A549 (cell line): ENCODE results near the gene EXOC3. TPM values are rescaled to one million over a fixed set of nuclear protein-coding genes. Genes with fewer than 3 reads are reported as not detected.

ENCODE experiments used
- ATAC-seq, 2 experiments: fragments of 200-7000 bp in 1 of 2; fragments of >200 bp in 1 of 2; cut with Nextera tagmentation in 1 of 2; cut with Tn5 transposase in 1 of 2; 3 replicates each; pipeline versions ENCODE4 v1.8.0 to v1.9.1; 2018 to 2020; ENCODE audit warnings: mild to moderate bottlenecking in 1 of 2, moderate library complexity in 1 of 2
- CTCF ChIA-PET: fragments of 300-600 bp; sonication (Branson Sonifier 250); formaldehyde crosslinking; extraction: SDS; loops from one replicate; lab custom pipeline; 2021; ENCODE audit warnings: antibody characterized with exemption, inconsistent platforms; lab: Yijun Ruan, JAX
- POLR2A ChIA-PET: fragments of 350-600 bp; formaldehyde crosslinking; extraction: SDS; loops from one replicate; lab custom pipeline; 2021; ENCODE audit warnings: antibody characterized with exemption, inconsistent platforms; lab: Yijun Ruan, JAX
- DNase-seq, 2 experiments: peaks; one replicate each; pipeline versions ENCODE4 v3.0.0 to v3.0.0-alpha.2; 2011 to 2016; ENCODE audit warnings: low read depth in 1 of 2, low spot score in 1 of 2
- FAIRE-seq: peaks from 2 replicates; lab custom pipeline; 2011; peaks lifted over from hg19 to GRCh38; lab: Jason Lieb, UNC
- H3K27ac ChIP-seq, 2 experiments: fragments of >200 bp; sonication (Bioruptor Twin); formaldehyde crosslinking; 3 replicates each; pipeline ENCODE4 v1.5.1; 2016 to 2017
- H3K4me1 ChIP-seq: fragments of >200 bp; sonication (Bioruptor Twin); formaldehyde crosslinking; 3 replicates; pipeline ENCODE4 v1.6.1; 2016
- H3K4me2 ChIP-seq: fragments of >200 bp; sonication (Bioruptor Twin); formaldehyde crosslinking; 3 replicates; pipeline ENCODE4 v1.6.1; 2016
- H3K4me3 ChIP-seq: fragments of >200 bp; sonication (Bioruptor Twin); formaldehyde crosslinking; 3 replicates; pipeline ENCODE4 v1.5.1; 2016
- H3K9me3 ChIP-seq: fragments of >200 bp; sonication (Bioruptor Twin); formaldehyde crosslinking; 3 replicates; pipeline ENCODE4 v1.6.1; 2016
- BHLHE40 ChIP-seq: IDR thresholded peaks from 2 replicates; pipeline ENCODE4 v1.6.1; 2012; ENCODE audit warnings: low read depth, low read length, inconsistent platforms
- CBX2 ChIP-seq: fragments of 200-600 bp; sonication (generic); IDR thresholded peaks from 2 replicates; pipeline ENCODE4 v1.6.1; 2016; ENCODE audit warnings: low read depth, mild to moderate bottlenecking, borderline replicate concordance
- EHF ChIP-seq: fragments of 250-450 bp; sonication (Bioruptor Pico); IDR thresholded peaks from 2 replicates; pipeline ENCODE4 v1.5.0; 2020; ENCODE audit warnings: mild to moderate bottlenecking
- EP300 ChIP-seq, 2 experiments: fragments of >200 bp; sonication (Bioruptor Twin); formaldehyde crosslinking; IDR thresholded peaks; 2 replicates in 1 of 2; 3 replicates in 1 of 2; pipeline ENCODE4 v1.6.1; 2016 to 2017
- FOSB ChIP-seq: fragments of 250-450 bp; sonication (Bioruptor Pico); IDR thresholded peaks from 2 replicates; pipeline ENCODE4 v1.5.0; 2020; ENCODE audit warnings: mild to moderate bottlenecking, moderate library complexity
- HMGXB4 ChIP-seq: fragments of 250-450 bp; sonication (Bioruptor Pico); IDR thresholded peaks from 2 replicates; pipeline ENCODE4 v1.5.0; 2021; ENCODE audit warnings: mild to moderate bottlenecking, moderate library complexity, borderline replicate concordance
- HOXB13 ChIP-seq: fragments of 250-450 bp; sonication (Bioruptor Pico); IDR thresholded peaks from 2 replicates; pipeline ENCODE4 v1.5.0; 2020; ENCODE audit warnings: low read depth, mild to moderate bottlenecking, moderate library complexity
- HOXB5 ChIP-seq: fragments of 250-450 bp; sonication (Bioruptor Pico); IDR thresholded peaks from 2 replicates; pipeline ENCODE4 v1.5.0; 2020; ENCODE audit warnings: mild to moderate bottlenecking, moderate library complexity
- JUNB ChIP-seq: fragments of >200 bp; sonication (Bioruptor Twin); formaldehyde crosslinking; IDR thresholded peaks from 2 replicates; pipeline ENCODE4 v1.6.1; 2016
- MAX ChIP-seq: IDR thresholded peaks from 2 replicates; pipeline ENCODE4 v1.6.1; 2012
- MAZ ChIP-seq: fragments of 150-350 bp; IDR thresholded peaks from 2 replicates; pipeline ENCODE4 v1.6.1; 2014; ENCODE audit warnings: antibody characterized with exemption, low read depth, low read length, borderline replicate concordance
- NR3C1 ChIP-seq: fragments of >200 bp; sonication (Bioruptor Twin); formaldehyde crosslinking; IDR thresholded peaks from 3 replicates; pipeline ENCODE4 v1.6.1; 2017
- PBX3 ChIP-seq: IDR thresholded peaks from 2 replicates; pipeline ENCODE4 v1.6.1; 2012
- POLR2A ChIP-seq: IDR thresholded peaks from 2 replicates; pipeline ENCODE4 v1.6.1; 2012; ENCODE audit warnings: mild to moderate bottlenecking, low read length
- POLR2AphosphoS2 ChIP-seq: conservative IDR thresholded peaks from 2 replicates; pipeline ENCODE4 v1.6.1; 2012; ENCODE audit warnings: low read length, improper control_type of control experiment, inconsistent platforms
- ZSCAN20 ChIP-seq: fragments of 250-450 bp; sonication (Bioruptor Pico); IDR thresholded peaks from 2 replicates; pipeline ENCODE4 v1.8.0; 2022; ENCODE audit warnings: mild to moderate bottlenecking, moderate library complexity
- WGBS: methylation state at CpG from one replicate; pipeline ENCODE4 v1.1.6; 2017; ENCODE audit errors: missing lambda C conversion rate; 5-methylcytosine and 5-hydroxymethylcytosine counted together
- polyA plus RNA-seq, 4 experiments: library from polyadenylated mRNA; depleted of rRNA in 3 of 4; stranded (reverse); fragments of >200 nt; fragmentation: RNase III in 1 of 4; extraction: RNeasy Plus Mini Kit Qiagen cat#74134 plus additional on column Dnase treatment in 1 of 4; gene quantifications; 2 replicates in 3 of 4; 3 replicates in 1 of 4; pipeline ENCODE4 v1.2.3, GENCODE V29; 2011 to 2017

EXOC3 gene
- polyA plus RNA-seq, 2 of the 4 experiments (the other 2 are of a cell fraction): 20.0 to 33.6 TPM

GRCh38 chr5:474840-475661 lies 32.1 kb downstream of the EXOC3 start:
- FAIRE-seq: no peak
- ATAC-seq: peak in 1 of 2 experiments; percentile 2; a peak in 3 of 6 replicates
- POLR2A ChIA-PET: no interaction called here
- no peak for TF ChIP-seq FOSB (CRISPR knock-in tag)
- no peak for TF ChIP-seq CBX2
- TF ChIP-seq HMGXB4 (CRISPR knock-in tag): no peak
- no peak for TF ChIP-seq MAZ
- TF ChIP-seq BHLHE40: no peak
- TF ChIP-seq JUNB: no peak
- TF ChIP-seq HOXB13 (CRISPR knock-in tag): no peak
- TF ChIP-seq PBX3: no peak
- TF ChIP-seq EP300 (IDR thresholded peaks at IDR 0.05): no peak
- TF ChIP-seq HOXB5: no peak
- no peak for TF ChIP-seq NR3C1
- TF ChIP-seq ZSCAN20 (CRISPR knock-in tag): no peak
- no peak for TF ChIP-seq EHF (CRISPR knock-in tag)
- TF ChIP-seq, all 56 proteins: peak for 0
- Histone ChIP-seq H3K4me2 (peak overlapping the region; percentile 84), H3K4me3 (peak overlapping the region; percentile 74), H3K27ac (peak overlapping the region in 1 of 2 experiments; percentile 50; a peak in 1 of 6 replicates), H3K4me1 (peaks cover 16% of the 10 kb centered on the region), H3K9me3 (no peaks in the 10 kb centered on the region)
- DNase-seq: peak in 1 of 2 experiments; percentile 24
- WGBS: 19% methylated on average over 28 of the region's 50 CpGs
- CTCF ChIA-PET: interaction anchor here (0.8 kb wide), 1 partner anchor 28 kb away, joined by 3 read pairs; no protein-coding TSS in a partner anchor

- CTCF ChIA-PET: no interaction called here
- WGBS: 48% methylated on average over 4 of the region's 8 CpGs
- TF ChIP-seq POLR2AphosphoS2 (no peak), CBX2 (no peak)
- Histone ChIP-seq H3K4me1 (peaks cover 16% of the 10 kb centered on the region), H3K4me2 (peak overlapping the region; percentile 84; the same call in 1 of the 3 replicates), H3K9me3 (no peaks in the 10 kb centered on the region), H3K4me3 (no peak overlapping the region), H3K27ac (no peak overlapping the region)
- DNase-seq (no peak), ATAC-seq (no peak), FAIRE-seq (no peak)
- POLR2A ChIA-PET: no interaction called here
These were observed 32.7 kb downstream of the EXOC3 start for GRCh38 chr5:475704-476101.

GRCh38 chr5:476102-476813 lies 33.3 kb downstream of the EXOC3 start:
- FAIRE-seq (no peak), ATAC-seq (no peak)
- CTCF ChIA-PET: no interaction called here

More at GRCh38 chr5:476102-476813, 33.3 kb downstream of the EXOC3 start:
- Histone ChIP-seq H3K4me2 (no peak overlapping the region), H3K4me3 (no peak overlapping the region), H3K27ac (no peak overlapping the region), H3K4me1 (peaks cover 15% of the 10 kb centered on the region), H3K9me3 (no peaks in the 10 kb centered on the region)
- DNase-seq: no peak
- TF ChIP-seq POLR2A: peak; percentile 5; the same call in 1 of the 2 replicates
- TF ChIP-seq MAX: no peak
- POLR2A ChIA-PET: no interaction called here
- 64% methylated on average over 33 of the region's 51 CpGs for WGBS
